Glutamatergic neuron (in vitro differentiated cells): ENCODE data around the gene KHDRBS2. TPM values are rescaled to one million over a fixed set of nuclear protein-coding genes. Genes with fewer than 3 reads are reported as not detected.
"Not testable (repeated sequence)": the region's sequence is repeated elsewhere in the genome, so short reads cannot be mapped to it uniquely, and the experiment has no call there.

Source experiments
- DNase-seq: peaks from one replicate; pipeline ENCODE4 v3.0.0; 2022
- H3K27ac Mint-ChIP-seq: one replicate; pipeline ENCODE4 v1.8.0; 2020; ENCODE audit warnings: mild to moderate bottlenecking, mixed read lengths, inconsistent platforms; ENCODE audit not compliant: unreplicated experiment
- H3K27me3 Mint-ChIP-seq: one replicate; pipeline ENCODE4 v1.8.0; 2020; ENCODE audit warnings: mild to moderate bottlenecking, moderate library complexity, mixed read lengths, inconsistent platforms; ENCODE audit not compliant: unreplicated experiment
- H3K36me3 Mint-ChIP-seq: one replicate; pipeline ENCODE4 v1.8.0; 2020; ENCODE audit warnings: mild to moderate bottlenecking, mixed read lengths, inconsistent platforms; ENCODE audit not compliant: unreplicated experiment
- H3K4me1 Mint-ChIP-seq: one replicate; pipeline ENCODE4 v1.8.0; 2020; ENCODE audit warnings: mild to moderate bottlenecking, low read depth, mixed read lengths, inconsistent platforms; ENCODE audit not compliant: unreplicated experiment
- H3K4me3 Mint-ChIP-seq: one replicate; pipeline ENCODE4 v1.8.0; 2020; ENCODE audit warnings: mild to moderate bottlenecking, mixed read lengths, inconsistent platforms; ENCODE audit not compliant: unreplicated experiment
- H3K9me3 Mint-ChIP-seq: one replicate; pipeline ENCODE4 v1.8.0; 2020; ENCODE audit warnings: mild to moderate bottlenecking, moderate library complexity, mixed read lengths, inconsistent platforms; ENCODE audit not compliant: unreplicated experiment
- total RNA-seq: library from RNA; stranded (reverse); fragmentation: NEBNext Ultra II Directional; extraction: Animal tissue kit (Norgen Biotek cat#: 25700); gene quantifications from one replicate; pipeline ENCODE4 v1.2.1, GENCODE V29; 2021; ENCODE audit not compliant: unreplicated experiment
- TF ChIP-seq, protein P1 (sequence below): fragments of 200-600 bp; sonication (generic); IDR thresholded peaks from one replicate; pipeline ENCODE4 v1.5.0; 2021; ENCODE audit not compliant: partially characterized antibody, unreplicated experiment

Gene KHDRBS2
- total RNA-seq, 1 donor from 2014 or later: 19.7 TPM

GRCh38 chr6:61810047-61810446, 476.0 kb downstream of the KHDRBS2 start:
- Mint-ChIP-seq H3K27ac (peak overlapping the region; percentile 57), H3K9me3 (no peaks in the 10 kb centered on the region), H3K27me3 (peaks cover 5% of the 10 kb centered on the region), H3K4me3 (no peak overlapping the region), H3K4me1 (peaks cover 4% of the 10 kb centered on the region), H3K36me3 (peaks cover 2% of the 10 kb centered on the region)
- TF ChIP-seq, protein P1, sequence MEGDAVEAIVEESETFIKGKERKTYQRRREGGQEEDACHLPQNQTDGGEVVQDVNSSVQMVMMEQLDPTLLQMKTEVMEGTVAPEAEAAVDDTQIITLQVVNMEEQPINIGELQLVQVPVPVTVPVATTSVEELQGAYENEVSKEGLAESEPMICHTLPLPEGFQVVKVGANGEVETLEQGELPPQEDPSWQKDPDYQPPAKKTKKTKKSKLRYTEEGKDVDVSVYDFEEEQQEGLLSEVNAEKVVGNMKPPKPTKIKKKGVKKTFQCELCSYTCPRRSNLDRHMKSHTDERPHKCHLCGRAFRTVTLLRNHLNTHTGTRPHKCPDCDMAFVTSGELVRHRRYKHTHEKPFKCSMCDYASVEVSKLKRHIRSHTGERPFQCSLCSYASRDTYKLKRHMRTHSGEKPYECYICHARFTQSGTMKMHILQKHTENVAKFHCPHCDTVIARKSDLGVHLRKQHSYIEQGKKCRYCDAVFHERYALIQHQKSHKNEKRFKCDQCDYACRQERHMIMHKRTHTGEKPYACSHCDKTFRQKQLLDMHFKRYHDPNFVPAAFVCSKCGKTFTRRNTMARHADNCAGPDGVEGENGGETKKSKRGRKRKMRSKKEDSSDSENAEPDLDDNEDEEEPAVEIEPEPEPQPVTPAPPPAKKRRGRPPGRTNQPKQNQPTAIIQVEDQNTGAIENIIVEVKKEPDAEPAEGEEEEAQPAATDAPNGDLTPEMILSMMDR: no peak
- DNase-seq: peak; percentile 30

GRCh38 chr6:61809004-61809595, 476.9 kb downstream of the KHDRBS2 start:
- no peak for DNase-seq
- no peak overlapping the region for H3K27ac Mint-ChIP-seq

DNA sequence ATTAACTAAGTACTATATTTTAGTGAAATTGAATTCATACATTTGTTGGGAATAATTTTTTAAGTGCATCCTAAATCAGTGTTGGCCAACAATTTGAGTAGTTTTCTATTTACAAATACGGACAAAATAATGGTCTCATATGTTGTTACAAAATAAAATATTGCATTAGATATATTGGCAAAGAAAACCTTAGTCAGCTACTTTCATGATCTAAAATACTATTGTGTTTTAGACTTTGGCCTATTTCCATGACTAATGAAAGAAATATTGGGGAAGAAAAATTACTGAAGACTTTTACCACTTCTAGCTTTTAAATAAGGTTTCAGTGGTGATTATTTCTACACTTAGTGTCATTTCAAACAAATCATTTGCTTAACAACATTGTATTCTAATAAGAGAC, 498.0 kb downstream of the KHDRBS2 start:
- DNase-seq: no peak
- no peak overlapping the region for H3K4me3 Mint-ChIP-seq
- H3K36me3 Mint-ChIP-seq: no peaks in the 10 kb centered on the region
- H3K4me1 Mint-ChIP-seq: no peaks in the 10 kb centered on the region
- no peak overlapping the region for H3K27ac Mint-ChIP-seq
- TF ChIP-seq, protein P1: no peak
- H3K9me3 Mint-ChIP-seq: no peaks in the 10 kb centered on the region
- no peaks in the 10 kb centered on the region for H3K27me3 Mint-ChIP-seq

More at GRCh38 chr6:61809004-61809595, 476.9 kb downstream of the KHDRBS2 start:
- H3K36me3 Mint-ChIP-seq: peaks cover 10% of the 10 kb centered on the region
- H3K4me3 Mint-ChIP-seq: no peak overlapping the region
- H3K27me3 Mint-ChIP-seq: peaks cover 5% of the 10 kb centered on the region
- TF ChIP-seq, protein P1: peak; percentile 74
- H3K9me3 Mint-ChIP-seq: no peaks in the 10 kb centered on the region
- H3K4me1 Mint-ChIP-seq: peaks cover 4% of the 10 kb centered on the region

DNA sequence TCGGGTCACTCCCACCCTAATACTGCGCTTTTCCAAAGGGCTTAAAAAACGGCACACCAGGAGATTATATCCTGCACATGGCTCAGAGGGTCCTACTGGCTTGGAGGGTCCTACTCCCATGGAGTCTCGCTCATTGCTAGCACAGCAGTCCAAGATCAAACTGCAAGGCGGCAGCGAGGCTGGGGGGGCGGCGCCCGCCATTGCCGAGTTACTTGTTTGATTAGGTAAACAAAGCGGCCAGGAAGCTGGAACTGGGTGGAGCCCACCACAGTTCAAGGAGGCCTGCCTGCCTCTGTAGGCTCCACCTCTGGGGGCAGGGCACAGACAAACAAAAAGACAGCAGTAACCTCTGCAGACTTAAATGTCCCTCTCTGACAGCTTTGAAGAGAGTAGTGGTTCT, 516.6 kb downstream of the KHDRBS2 start:
- not testable (repeated sequence) for H3K4me3 Mint-ChIP-seq, DNase-seq, H3K27me3 Mint-ChIP-seq, H3K27ac Mint-ChIP-seq, H3K4me1 Mint-ChIP-seq
- peaks cover 24% of the 10 kb centered on the region for H3K36me3 Mint-ChIP-seq
- peaks cover 12% of the 10 kb centered on the region for H3K9me3 Mint-ChIP-seq

DNA sequence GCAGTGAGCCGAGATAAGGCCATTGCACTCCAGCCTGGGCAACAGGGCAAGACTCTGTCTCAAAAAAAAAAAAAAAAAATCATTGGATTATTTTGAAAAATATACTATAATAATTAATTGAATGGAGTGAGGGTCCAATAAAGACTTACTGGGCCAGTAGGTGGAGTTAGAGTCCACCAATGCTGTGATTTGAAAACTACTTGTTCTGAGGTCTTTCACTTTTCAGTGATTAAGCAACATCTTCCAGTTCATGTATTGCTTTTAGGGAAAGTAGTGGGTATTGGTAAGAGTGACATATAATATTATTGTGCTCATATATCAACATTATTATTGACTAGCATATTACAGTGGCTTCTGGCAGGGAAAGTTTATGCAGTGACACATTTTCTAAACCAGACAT, 530.3 kb downstream of the KHDRBS2 start:
- Mint-ChIP-seq H3K9me3 (peaks cover 2% of the 10 kb centered on the region), H3K27me3 (peaks cover 1% of the 10 kb centered on the region), H3K4me1 (no peaks in the 10 kb centered on the region), H3K36me3 (no peaks in the 10 kb centered on the region), H3K4me3 (no peak overlapping the region), H3K27ac (no peak overlapping the region)
- TF ChIP-seq, protein P1: no peak
- no peak for DNase-seq
